Small intestine (tissue), 7 donors: ENCODE measurements around the gene ANTXR1. TPM values are rescaled to one million over a fixed set of nuclear protein-coding genes. Genes with fewer than 3 reads are reported as not detected.
A peak's percentile ranks its signal among the peaks of the same experiment; 100 is the strongest.

Source experiments
- DNase-seq, 2 donors: peaks; one replicate each; pipeline versions ENCODE4 v3.0.0 to v3.0.0-alpha.2; 2013
- FAIRE-seq: peaks from 2 replicates; lab custom pipeline; 2012; peaks lifted over from hg19 to GRCh38; lab: Jason Lieb, UNC
- H3K27ac ChIP-seq, 3 donors: one replicate each; pipeline ENCODE4 v1.5.1; 2013; ENCODE audit warnings: low read length in 2 of 3, mild to moderate bottlenecking in 2 of 3, control low read depth in 1 of 3, inconsistent platforms in 1 of 3, low read depth in 1 of 3, moderate library complexity in 1 of 3
- H3K27me3 ChIP-seq, 3 donors: one replicate each; pipeline ENCODE4 v1.6.1; 2013; ENCODE audit warnings: low read length in 3 of 3, inconsistent platforms in 1 of 3; ENCODE audit not compliant: control insufficient read depth in 3 of 3, insufficient read depth in 3 of 3
- H3K36me3 ChIP-seq, 3 donors: one replicate each; pipeline ENCODE4 v1.6.1; 2013; ENCODE audit warnings: low read length in 3 of 3, inconsistent platforms in 1 of 3, low read depth in 1 of 3, mild to moderate bottlenecking in 1 of 3, moderate library complexity in 1 of 3; ENCODE audit not compliant: control insufficient read depth in 3 of 3, insufficient read depth in 2 of 3
- H3K4me1 ChIP-seq, 3 donors: one replicate each; pipeline ENCODE4 v1.6.1; 2013; ENCODE audit warnings: low read length in 2 of 3, inconsistent platforms in 1 of 3, low read depth in 1 of 3, mild to moderate bottlenecking in 1 of 3, moderate library complexity in 1 of 3; ENCODE audit not compliant: control insufficient read depth in 3 of 3, insufficient read depth in 2 of 3
- H3K4me3 ChIP-seq, 3 donors: one replicate each; pipeline ENCODE4 v1.5.1; 2013; ENCODE audit warnings: low read length in 3 of 3, control low read depth in 1 of 3, inconsistent platforms in 1 of 3, low read depth in 1 of 3, mild to moderate bottlenecking in 1 of 3, moderate library complexity in 1 of 3
- H3K9me3 ChIP-seq, 2 donors: one replicate each; pipeline ENCODE4 v1.6.1; 2013; ENCODE audit warnings: low read depth in 1 of 2, low read length in 1 of 2; ENCODE audit not compliant: control insufficient read depth in 2 of 2, insufficient read depth in 1 of 2
- whole genome bisulfite sequencing, 3 donors: extraction: QIAGEN DNeasy Blood & Tissue Kit; methylation state at CpG; one replicate each; pipeline ENCODE4 v1.1.7; 2013; 5-methylcytosine and 5-hydroxymethylcytosine counted together
- polyA plus RNA-seq, 4 donors: library from polyadenylated mRNA; stranded (reverse) in 3 of 4; unstranded in 1 of 4; fragments of 200-250 nt in 3 of 4; fragments of 120-200 nt in 1 of 4; gene quantifications; one replicate each; pipeline versions ENCODE4 v1.2.1 to v1.2.3, GENCODE V29; 2013
- donor health status: healthy with polysubstance abuse.
- donor health status: control.
- donor health status: control.
- donor health status: Bipolar disorder and iron deficiency.
- donor health status: healthy.

ANTXR1 gene
- polyA plus RNA-seq, 4 donors = 0.22 to 13.0 (median 7.2) TPM

DNA sequence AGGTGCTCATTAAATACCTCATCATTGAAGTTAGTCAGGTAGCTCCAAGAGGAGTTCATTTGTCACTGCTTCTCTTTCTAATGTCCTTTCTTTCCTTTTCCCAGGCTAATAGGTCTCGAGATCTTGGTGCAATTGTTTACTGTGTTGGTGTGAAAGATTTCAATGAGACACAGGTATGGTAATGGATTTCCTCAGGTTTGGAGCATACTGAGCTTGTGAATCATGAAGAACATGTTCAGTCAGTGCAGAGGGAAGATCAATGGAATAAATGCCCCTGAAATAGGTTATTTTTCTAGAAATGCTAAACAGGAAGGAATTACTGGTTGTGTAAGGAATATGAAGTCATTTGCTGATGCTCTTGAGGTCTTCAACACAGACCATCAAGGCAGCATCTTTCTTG, 62.5 kb downstream of the ANTXR1 start:
- Histone ChIP-seq H3K4me1 (no peaks in the 10 kb centered on the region), H3K27ac (no peak overlapping the region), H3K36me3 (peaks cover 0 to 9% (median 0%) of the 10 kb centered on the region in 3 donors), H3K9me3 (no peaks in the 10 kb centered on the region), H3K27me3 (no peaks in the 10 kb centered on the region), H3K4me3 (no peak overlapping the region)
- no peak for DNase-seq
- FAIRE-seq = no peak
- WGBS, 3 donors = 71 to 80% (median 79%) methylated on average over 1 of the region's 1 CpG

DNA sequence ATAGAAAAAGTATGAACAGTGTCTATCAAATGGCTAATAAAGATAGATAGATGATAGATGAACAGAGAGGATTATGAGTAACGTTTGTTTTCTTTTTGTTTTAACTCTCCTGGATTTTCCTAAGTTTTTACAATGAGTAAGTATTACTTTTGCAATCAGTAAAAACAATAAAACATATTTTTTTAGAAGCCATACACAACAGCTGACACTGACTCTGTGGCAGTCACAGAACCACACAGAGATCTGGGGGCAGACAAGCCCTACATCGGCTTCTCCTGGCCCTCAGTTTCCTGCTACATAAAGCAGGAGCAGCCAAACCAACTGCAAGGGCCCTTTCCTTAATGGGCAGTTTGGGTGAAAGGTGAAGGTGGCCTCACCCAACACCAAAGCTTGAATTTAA, 63.6 kb downstream of the ANTXR1 start:
- H3K9me3 ChIP-seq = no peaks in the 10 kb centered on the region
- 60 to 82% (median 68%) methylated on average over 2 of the region's 2 CpGs for WGBS, 3 donors
- FAIRE-seq = no peak

DNA sequence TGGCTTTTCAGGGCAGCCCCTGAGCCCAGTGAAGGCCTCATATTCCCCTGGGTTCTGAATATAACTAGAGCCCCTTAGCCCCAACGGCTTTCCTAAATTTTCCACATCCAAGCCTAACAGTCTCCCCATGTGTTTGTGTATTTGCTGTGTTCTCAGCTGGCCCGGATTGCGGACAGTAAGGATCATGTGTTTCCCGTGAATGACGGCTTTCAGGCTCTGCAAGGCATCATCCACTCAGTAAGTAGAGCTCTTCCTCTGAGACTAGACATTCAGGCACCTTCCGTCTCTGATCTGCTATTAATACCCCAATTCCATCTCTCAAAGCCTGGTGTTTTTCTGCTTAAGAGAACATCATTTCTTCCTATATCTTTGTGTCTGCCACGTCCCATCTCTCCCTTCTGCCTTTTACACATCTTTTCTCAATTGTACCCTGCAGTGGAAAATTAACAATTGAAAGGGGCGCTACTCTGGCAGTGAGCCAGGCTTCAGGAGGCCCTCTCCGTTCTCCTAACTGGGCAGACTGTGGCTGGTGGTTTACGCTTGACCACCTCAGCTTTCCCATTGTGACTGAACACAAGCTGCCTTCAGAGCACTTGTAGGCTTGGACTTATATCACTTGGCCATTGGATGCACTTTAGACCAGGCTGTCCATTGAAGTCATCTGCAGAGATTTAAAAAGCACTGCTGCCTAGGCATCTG, 64.4 kb downstream of the ANTXR1 start:
- Histone ChIP-seq H3K9me3 (no peaks in the 10 kb centered on the region), H3K27ac (no peak overlapping the region), H3K4me3 (no peak overlapping the region), H3K4me1 (no peaks in the 10 kb centered on the region), H3K27me3 (no peaks in the 10 kb centered on the region), H3K36me3 (peaks cover 0 to 9% (median 0%) of the 10 kb centered on the region in 3 donors)
- no peak for FAIRE-seq
- DNase-seq = no peak
- 76 to 85% (median 82%) methylated on average over 10 of the region's 10 CpGs for WGBS, 3 donors

More for the DNA sequence above, 63.6 kb downstream of the ANTXR1 start:
- Histone ChIP-seq H3K4me1 (no peaks in the 10 kb centered on the region), H3K27ac (no peak overlapping the region), H3K36me3 (peaks cover 0 to 9% (median 0%) of the 10 kb centered on the region in 3 donors), H3K4me3 (no peak overlapping the region), H3K27me3 (no peaks in the 10 kb centered on the region)
- DNase-seq = no peak

GRCh38 chr2:69080071-69080470, 67.1 kb downstream of the ANTXR1 start:
- no peak overlapping the region for H3K27ac ChIP-seq
- WGBS, 3 donors = 73 to 78% (median 77%) methylated on average over 4 of the region's 4 CpGs
- no peak for DNase-seq

GRCh38 chr2:69081001-69081580, 68.1 kb downstream of the ANTXR1 start:
- no peaks in the 10 kb centered on the region for H3K9me3 ChIP-seq
- H3K27me3 ChIP-seq = no peaks in the 10 kb centered on the region
- DNase-seq (no peak), FAIRE-seq (no peak)
- H3K4me3 ChIP-seq = no peak overlapping the region
- 86 to 97% (median 90%) methylated on average over 3 of the region's 3 CpGs for WGBS, 3 donors
- no peak overlapping the region for H3K27ac ChIP-seq
- peaks cover 0 to 5% (median 4%) of the 10 kb centered on the region in 3 donors for H3K4me1 ChIP-seq
- peaks cover 0 to 9% (median 0%) of the 10 kb centered on the region in 3 donors for H3K36me3 ChIP-seq

More at GRCh38 chr2:69080071-69080470, 67.1 kb downstream of the ANTXR1 start:
- Histone ChIP-seq H3K36me3 (peaks cover 0 to 9% (median 0%) of the 10 kb centered on the region in 3 donors), H3K27me3 (no peaks in the 10 kb centered on the region), H3K9me3 (no peaks in the 10 kb centered on the region), H3K4me1 (peaks cover 0 to 5% (median 4%) of the 10 kb centered on the region in 3 donors), H3K4me3 (no peak overlapping the region)
- no peak for FAIRE-seq

GRCh38 chr2:69081757-69082156, 68.8 kb downstream of the ANTXR1 start:
- peaks cover 0 to 5% (median 4%) of the 10 kb centered on the region in 3 donors for H3K4me1 ChIP-seq
- peaks cover 0 to 7% (median 0%) of the 10 kb centered on the region in 3 donors for H3K36me3 ChIP-seq
- H3K27me3 ChIP-seq = no peaks in the 10 kb centered on the region
- WGBS, 3 donors = 56 to 81% (median 75%) methylated on average over 4 of the region's 4 CpGs
- H3K27ac ChIP-seq = peak overlapping the region in 1 of 3 donors; percentile 14
- FAIRE-seq = no peak
- H3K4me3 ChIP-seq = no peak overlapping the region
- H3K9me3 ChIP-seq = no peaks in the 10 kb centered on the region
- no peak for DNase-seq

- H3K27me3 ChIP-seq = no peaks in the 10 kb centered on the region
- H3K4me3 ChIP-seq = no peak overlapping the region
- H3K4me1 ChIP-seq = peaks cover 0 to 5% (median 4%) of the 10 kb centered on the region in 3 donors
- FAIRE-seq (no peak), DNase-seq (peak; percentile 7 to 25)
- H3K27ac ChIP-seq = peak overlapping the region in 1 of 3 donors; percentile 74
- WGBS, 3 donors = 36 to 46% (median 40%) methylated on average over 9 of the region's 9 CpGs
- peaks cover 0 to 3% (median 0%) of the 10 kb centered on the region in 3 donors for H3K36me3 ChIP-seq
- H3K9me3 ChIP-seq = no peaks in the 10 kb centered on the region
These were observed 69.5 kb downstream of the ANTXR1 start for GRCh38 chr2:69082430-69082997.

DNA sequence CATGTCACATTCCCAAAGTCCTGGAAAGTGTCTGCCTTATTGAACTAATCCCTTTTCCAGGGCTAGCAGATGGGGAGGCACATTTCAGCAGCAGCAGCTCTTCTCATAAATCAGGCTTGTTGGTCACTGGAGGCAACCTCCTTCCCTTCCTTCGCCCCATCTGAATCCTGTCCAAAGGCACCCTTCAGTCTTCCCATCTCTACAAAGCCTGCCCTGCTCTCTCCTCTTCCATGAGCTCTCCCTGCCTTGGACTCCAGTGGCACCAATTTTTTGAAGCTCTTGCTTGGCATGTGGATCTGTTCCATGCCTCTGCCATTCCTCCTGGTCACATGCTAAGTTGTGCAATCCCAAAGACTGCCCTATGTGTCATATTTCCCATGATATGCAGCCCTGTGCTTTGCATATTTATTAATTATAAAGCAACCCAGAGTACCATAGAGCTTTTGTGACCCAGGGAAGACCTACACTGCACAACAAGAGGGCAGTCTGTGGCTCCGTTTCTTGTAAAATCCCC, 70.3 kb downstream of the ANTXR1 start:
- no peak for FAIRE-seq
- WGBS, 3 donors = 69 to 80% (median 76%) methylated on average over 2 of the region's 2 CpGs
- H3K4me3 ChIP-seq = no peak overlapping the region

More for the DNA sequence above, 70.3 kb downstream of the ANTXR1 start:
- no peaks in the 10 kb centered on the region for H3K36me3 ChIP-seq
- no peaks in the 10 kb centered on the region for H3K27me3 ChIP-seq
- no peaks in the 10 kb centered on the region for H3K9me3 ChIP-seq
- peak in 1 of 2 donors; percentile 21 for DNase-seq
- peaks cover 0 to 5% (median 4%) of the 10 kb centered on the region in 3 donors for H3K4me1 ChIP-seq
- H3K27ac ChIP-seq = peak overlapping the region in 2 of 3 donors; percentile 57 to 74
